ENCODE results near the gene CYTIP. TPM values are rescaled to one million over a fixed set of nuclear protein-coding genes. Genes with fewer than 3 reads are reported as not detected.

The CYTIP gene
- 0.39 and 0.76 TPM in 2 replicates for total RNA-seq

GRCh38 chr2:157443795-157444640 lies at the start of gene CYTIP:
TSS of gene CYTIP (minus strand) at chr2:157444089. CDS start at chr2:157444020, 69 bp downstream.

Other genes starting within 250 kb of the CYTIP start
- gene GALNT5, start 186.4 kb downstream of the CYTIP start, total RNA-seq, result 59.5 and 82.7 TPM in 2 replicates
- gene ERMN, start 118.3 kb downstream of the CYTIP start, total RNA-seq, result 0.11 TPM in 1 of 2 replicates, not detected in the other
- gene ACVR1C, start 184.8 kb upstream of the CYTIP start, total RNA-seq, result 0.13 and 0.32 TPM in 2 replicates